HCT116 (cell line): ENCODE measurements around the gene CHST8. TPM values are rescaled to one million over a fixed set of nuclear protein-coding genes. Genes with fewer than 3 reads are reported as not detected.

Experiments
- ATAC-seq: fragments of 200-7000 bp; cut with Tn5 transposase; 2 replicates; pipeline ENCODE4 v1.9.1; 2020; ENCODE audit warnings: mild to moderate bottlenecking, moderate library complexity
- BruUV-seq: library from RNA; stranded (reverse); fragments of 400-500 nt; replicated peaks from 2 replicates; lab custom pipeline; 2021; lab: Mats Ljungman, UMichigan
- CTCF ChIA-PET: fragments of 300-600 bp; sonication (Branson Sonifier 250); formaldehyde crosslinking; loops from one replicate; lab custom pipeline; 2021; ENCODE audit warnings: antibody characterized with exemption; lab: Charles Lee
- POLR2A ChIA-PET: fragments of 300-600, 350-600 bp; sonication (Branson Sonifier 250); formaldehyde crosslinking; loops from one replicate; lab custom pipeline; 2021; ENCODE audit warnings: antibody characterized with exemption; lab: Charles Lee
- RAD21 ChIA-PET, 2 experiments: fragments of 300-600 bp; sonication (Branson Sonifier 250); formaldehyde crosslinking; loops; one replicate each; lab custom pipeline; 2023; ENCODE audit warnings: low total read pairs in 2 of 2; ENCODE audit not compliant: uncharacterized antibody in 2 of 2, unreplicated experiment in 2 of 2, low non-redundant PET in 1 of 2; lab: Charles Lee
- DNase-seq: peaks from one replicate; pipeline ENCODE4 v3.0.0-alpha.2; 2010; ENCODE audit warnings: low read depth, low spot score
- H2AFZ ChIP-seq: fragments of 200-600 bp; shearing (Covaris generic), sonication (generic); 2 replicates; pipeline ENCODE4 v1.6.1; 2017; ENCODE audit warnings: low read depth, mixed run types, mixed read lengths, antibody characterized with exemption, low read length; ENCODE audit not compliant: poor library complexity, severe bottlenecking
- H3K27ac ChIP-seq: 2 replicates; pipeline ENCODE4 v1.5.1; 2012; ENCODE audit warnings: low read depth, low read length
- H3K27me3 ChIP-seq: fragments of 200-600 bp; sonication (generic); 2 replicates; pipeline ENCODE4 v1.6.1; 2016; ENCODE audit warnings: mixed run types, low read length, mixed read lengths; ENCODE audit not compliant: insufficient read depth
- H3K36me3 ChIP-seq, 2 experiments: fragments of 200-500 bp in 1 of 2; fragments of 200-600 bp in 1 of 2; sonication (Bioruptor generic) in 1 of 2; sonication (generic) in 1 of 2; 2 replicates each; pipeline versions ENCODE4 v1.5.1 to v1.6.1; 2014 to 2016; ENCODE audit warnings: low read length in 2 of 2, inconsistent platforms in 1 of 2, mixed read lengths in 1 of 2, mixed run types in 1 of 2; ENCODE audit not compliant: insufficient read depth in 2 of 2, control insufficient read depth in 1 of 2
- H3K4me1 ChIP-seq, 2 experiments: fragments of 200-600 bp in 1 of 2; sonication (generic) in 1 of 2; 2 replicates each; pipeline versions ENCODE4 v1.5.1 to v1.6.1; 2012 to 2017; ENCODE audit warnings: low read length in 2 of 2, inconsistent platforms in 1 of 2, mild to moderate bottlenecking in 1 of 2, mixed read lengths in 1 of 2, mixed run types in 1 of 2, moderate library complexity in 1 of 2; ENCODE audit not compliant: insufficient read depth in 2 of 2, control insufficient read depth in 1 of 2
- H3K4me2 ChIP-seq: fragments of 200-600 bp; sonication (generic); 2 replicates; pipeline ENCODE4 v1.6.1; 2017; ENCODE audit warnings: mixed run types, low read length, mixed read lengths
- H3K4me3 ChIP-seq, 2 experiments: fragments of 200-600 bp in 1 of 2; sonication (generic) in 1 of 2; replicated peaks in 1 of 2; 2 replicates each; pipeline ENCODE4 v1.5.1; 2011 to 2016; ENCODE audit warnings: low read length in 2 of 2, control low read depth in 1 of 2, low read depth in 1 of 2, mild to moderate bottlenecking in 1 of 2, mixed read lengths in 1 of 2, mixed run types in 1 of 2
- H3K79me2 ChIP-seq: fragments of 200-600 bp; sonication (generic); 2 replicates; pipeline ENCODE4 v1.6.1; 2017; ENCODE audit warnings: mild to moderate bottlenecking, mixed run types, low read length, moderate library complexity, mixed read lengths; ENCODE audit not compliant: insufficient read depth
- H3K9ac ChIP-seq: fragments of 200-600 bp; sonication (generic); 2 replicates; pipeline ENCODE4 v1.6.1; 2016; ENCODE audit warnings: low read length, mixed read lengths
- H3K9me2 ChIP-seq: fragments of 200-600 bp; sonication (generic), shearing (Covaris generic); 2 replicates; pipeline ENCODE4 v1.6.1; 2017; ENCODE audit warnings: mixed run types, mild to moderate bottlenecking, moderate library complexity; ENCODE audit not compliant: insufficient read depth
- H3K9me3 ChIP-seq, 2 experiments: fragments of 200-500 bp in 1 of 2; fragments of 200-600 bp in 1 of 2; sonication (Bioruptor generic) in 1 of 2; sonication (generic) in 1 of 2; 2 replicates each; pipeline ENCODE4 v1.6.1; 2014 to 2017; ENCODE audit warnings: low read length in 2 of 2, mixed read lengths in 2 of 2, inconsistent platforms in 1 of 2, low read depth in 1 of 2, mild to moderate bottlenecking in 1 of 2, mixed run types in 1 of 2, moderate library complexity in 1 of 2; ENCODE audit not compliant: control insufficient read depth in 1 of 2, insufficient read depth in 1 of 2
- H4K20me1 ChIP-seq: fragments of 200-600 bp; sonication (generic), shearing (Covaris generic); 2 replicates; pipeline ENCODE4 v1.6.1; 2017; ENCODE audit warnings: mixed run types, mild to moderate bottlenecking, moderate library complexity; ENCODE audit not compliant: insufficient read depth
- ATF3 ChIP-seq: IDR thresholded peaks from 2 replicates; pipeline ENCODE4 v1.6.1; 2012
- CBX3 ChIP-seq: IDR thresholded peaks from 2 replicates; pipeline ENCODE4 v1.6.1; 2012; ENCODE audit warnings: low read depth
- CTCF ChIP-seq, 3 experiments: fragments of 200-600 bp in 1 of 3; sonication (generic) in 1 of 3; IDR thresholded peaks in 2 of 3; conservative IDR thresholded peaks in 1 of 3; 2 replicates each; pipeline ENCODE4 v1.5.1; 2012 to 2017; ENCODE audit warnings: low read depth in 2 of 3, low read length in 2 of 3, antibody characterized with exemption in 1 of 3, borderline replicate concordance in 1 of 3, control low read depth in 1 of 3, mild to moderate bottlenecking in 1 of 3, mixed read lengths in 1 of 3, mixed run types in 1 of 3, moderate library complexity in 1 of 3; ENCODE audit not compliant: insufficient read depth in 1 of 3
- EZH2 ChIP-seq: fragments of 200-600 bp; sonication (generic); IDR thresholded peaks from 2 replicates; pipeline ENCODE4 v1.6.1; 2017; ENCODE audit warnings: antibody characterized with exemption, mixed run types
- JUND ChIP-seq: IDR thresholded peaks from 2 replicates; pipeline ENCODE4 v1.6.1; 2012
- POLR2AphosphoS5 ChIP-seq: IDR thresholded peaks from 2 replicates; pipeline ENCODE4 v1.6.1; 2011; ENCODE audit warnings: mild to moderate bottlenecking, low read depth, low read length, moderate library complexity
- RAD21 ChIP-seq: IDR thresholded peaks from 2 replicates; pipeline ENCODE4 v1.6.1; 2012; ENCODE audit warnings: low read depth, mild to moderate bottlenecking
- SP1 ChIP-seq: IDR thresholded peaks from 2 replicates; pipeline ENCODE4 v1.6.1; 2012; ENCODE audit warnings: low read depth
- YY1 ChIP-seq: IDR thresholded peaks from 2 replicates; pipeline ENCODE4 v1.6.1; 2011; ENCODE audit warnings: low read length, low read depth, moderate library complexity, mild to moderate bottlenecking; ENCODE audit not compliant: insufficient replicate concordance; ENCODE audit errors: extremely low read depth
- ZBTB33 ChIP-seq: IDR thresholded peaks from 2 replicates; pipeline ENCODE4 v1.6.1; 2011; ENCODE audit warnings: mild to moderate bottlenecking, low read length, moderate library complexity; ENCODE audit not compliant: insufficient replicate concordance; ENCODE audit errors: extremely low read depth
- intact Hi-C: fragments of 100-400 bp; cut with micrococcal nuclease; formaldehyde crosslinking; loops from 2 replicates; pipeline ENCODE4 v1.10.0; 2022
- total RNA-seq: library from RNA; stranded (reverse); gene quantifications from one replicate; pipeline ENCODE4 v1.2.1, GENCODE V29; 2021; ENCODE audit not compliant: unreplicated experiment

CHST8 gene
- total RNA-seq, 1 experiment from 2014 or later = not detected

GRCh38 chr19:33704271-33704670 is 82.5 kb downstream of the CHST8 start:
- DNase-seq = no peak
- peaks cover 30% of the 10 kb centered on the region for H3K27me3 ChIP-seq
- H3K79me2 ChIP-seq = no peaks in the 10 kb centered on the region
- no peaks in the 10 kb centered on the region for H3K9me3 ChIP-seq
- H3K4me1 ChIP-seq = no peaks in the 10 kb centered on the region
- H4K20me1 ChIP-seq = no peaks in the 10 kb centered on the region
- H3K4me2 ChIP-seq = no peak overlapping the region
- CTCF ChIA-PET = no interaction called here
- no peak for TF ChIP-seq JUND
- no peak for TF ChIP-seq CTCF (IDR thresholded peaks at IDR 0.05 in 2 of 3, conservative IDR thresholded peaks at IDR 0.05 in 1 of 3; ENCODE audit: borderline replicate concordance in 1 of 3, insufficient read depth in 1 of 3, low read depth in 2 of 3, low read length in 2 of 3)
- TF ChIP-seq CBX3 = no peak
- TF ChIP-seq YY1 = no peak
- no peak for TF ChIP-seq RAD21
- TF ChIP-seq POLR2AphosphoS5 = no peak
- no peak for TF ChIP-seq ATF3
- no peak for TF ChIP-seq ZBTB33
- no peak for TF ChIP-seq SP1
- no peak for TF ChIP-seq EZH2
- TF ChIP-seq, all 23 proteins: peak for 0
- Histone ChIP-seq H3K9ac (no peak overlapping the region), H3K9me2 (no peaks in the 10 kb centered on the region), H3K36me3 (no peaks in the 10 kb centered on the region), H3K4me3 (no peak overlapping the region), H3K27ac (no peak overlapping the region), H2AFZ (no peak overlapping the region)
- RAD21 ChIA-PET = interaction anchor here in 1 of 2 experiments (0.6 kb wide), 1 partner anchor 273 kb away, joined by 4 read pairs; no protein-coding TSS in a partner anchor
- no TSS peak for BruUV-seq
- intact Hi-C loops = no loop called here
- ATAC-seq = no peak
- POLR2A ChIA-PET = no interaction called here
